ENCODE results near the gene EDC3.
A peak's percentile ranks its signal among the peaks of the same experiment; 100 is the strongest.

GRCh38 chr15:74695597-74696397 is at the start of gene EDC3:
- TF ChIP-seq, protein P1, sequence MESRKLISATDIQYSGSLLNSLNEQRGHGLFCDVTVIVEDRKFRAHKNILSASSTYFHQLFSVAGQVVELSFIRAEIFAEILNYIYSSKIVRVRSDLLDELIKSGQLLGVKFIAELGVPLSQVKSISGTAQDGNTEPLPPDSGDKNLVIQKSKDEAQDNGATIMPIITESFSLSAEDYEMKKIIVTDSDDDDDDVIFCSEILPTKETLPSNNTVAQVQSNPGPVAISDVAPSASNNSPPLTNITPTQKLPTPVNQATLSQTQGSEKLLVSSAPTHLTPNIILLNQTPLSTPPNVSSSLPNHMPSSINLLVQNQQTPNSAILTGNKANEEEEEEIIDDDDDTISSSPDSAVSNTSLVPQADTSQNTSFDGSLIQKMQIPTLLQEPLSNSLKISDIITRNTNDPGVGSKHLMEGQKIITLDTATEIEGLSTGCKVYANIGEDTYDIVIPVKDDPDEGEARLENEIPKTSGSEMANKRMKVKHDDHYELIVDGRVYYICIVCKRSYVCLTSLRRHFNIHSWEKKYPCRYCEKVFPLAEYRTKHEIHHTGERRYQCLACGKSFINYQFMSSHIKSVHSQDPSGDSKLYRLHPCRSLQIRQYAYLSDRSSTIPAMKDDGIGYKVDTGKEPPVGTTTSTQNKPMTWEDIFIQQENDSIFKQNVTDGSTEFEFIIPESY (IDR thresholded peaks at IDR 0.05; ENCODE audit: borderline replicate concordance, low read depth) = no peak
- TF ChIP-seq TAF1 (IDR thresholded peaks at IDR 0.05; ENCODE audit: borderline replicate concordance, low read depth, low read length) (peak; percentile 52; the same call in 1 of the 2 replicates), CTCF (IDR thresholded peaks at IDR 0.05) (no peak)
